Germinal center (tissue), 1 donor: Measurements from ENCODE around the gene ME3.

ENCODE experiments used
- DNase-seq: peaks from one replicate; pipeline ENCODE4 v3.0.0; 2012; ENCODE audit warnings: mixed read lengths, low spot score

ME3 gene

DNA sequence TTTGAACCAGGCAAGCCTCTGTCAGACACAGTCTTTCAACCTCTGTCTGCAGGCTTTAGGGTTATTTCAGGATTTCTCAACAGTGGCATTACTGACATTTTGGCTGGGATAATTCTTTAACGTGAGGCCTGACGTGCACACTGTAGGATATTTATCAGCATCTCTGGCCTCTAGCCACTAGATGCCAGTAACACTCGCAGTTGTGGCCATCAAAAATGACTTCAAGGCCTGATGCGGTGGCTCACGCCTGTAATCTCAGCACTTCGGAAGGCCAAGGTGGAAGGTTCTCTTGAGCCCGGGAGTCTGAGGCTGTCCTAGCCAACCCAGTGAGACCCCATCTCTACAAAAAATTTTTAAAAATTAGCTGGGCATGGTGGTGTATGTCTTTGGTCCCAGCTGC lies 184.7 kb downstream of the ME3 start:
- no peak for DNase-seq

DNA sequence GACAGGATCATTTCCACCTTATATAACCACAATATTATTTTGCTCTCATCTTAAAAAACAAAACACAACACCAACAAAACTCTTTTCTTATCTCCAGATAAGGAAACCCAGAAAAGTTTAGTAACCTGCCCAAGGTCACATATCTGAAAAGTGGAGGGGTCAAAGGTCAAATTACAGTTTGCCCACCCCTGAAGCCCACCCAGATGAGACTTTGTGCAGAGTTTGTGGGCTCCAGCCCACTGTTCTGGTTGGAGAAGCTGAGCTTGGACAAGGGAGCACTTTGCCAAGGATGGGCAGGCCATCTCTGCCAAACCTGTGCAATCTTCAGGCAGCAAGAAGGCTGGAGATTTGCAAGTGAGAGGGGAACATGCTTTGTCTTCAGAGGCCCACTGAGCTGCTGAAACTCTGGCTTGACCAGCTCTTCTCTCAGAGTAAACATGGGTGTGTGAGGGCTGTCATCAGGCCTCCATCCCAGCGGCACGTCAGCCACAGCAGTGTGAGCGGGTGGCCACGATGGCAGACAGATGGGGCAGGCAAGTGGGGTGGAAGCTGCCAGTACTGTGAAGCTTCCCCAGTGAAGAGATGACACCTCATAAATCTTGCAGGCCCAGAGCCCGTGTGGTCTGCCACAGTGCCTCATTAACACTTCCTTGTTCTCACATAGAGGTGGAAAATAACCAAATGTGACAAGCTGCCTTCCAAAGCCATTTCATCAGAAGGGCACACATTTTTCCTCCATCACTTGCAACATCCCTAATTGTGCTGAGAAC lies 186.0 kb downstream of the ME3 start:
- no peak for DNase-seq

DNA sequence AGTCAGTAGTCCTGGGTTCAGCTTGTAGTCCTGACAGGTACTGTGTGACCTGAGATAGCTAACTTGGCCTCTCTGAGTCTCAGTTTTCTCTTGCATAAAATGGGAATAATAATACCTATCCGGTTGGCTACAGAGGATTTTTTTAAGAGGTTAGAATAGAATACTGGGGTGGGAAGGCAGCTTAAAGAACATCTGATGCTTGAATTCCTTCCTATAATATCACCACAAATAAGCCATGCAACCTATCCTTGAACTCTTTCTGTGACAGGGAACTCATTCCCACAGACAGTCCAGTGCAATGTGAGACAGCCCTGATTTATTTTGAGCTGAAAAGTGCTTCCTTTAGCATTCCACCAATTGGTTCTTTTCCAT lies 187.6 kb downstream of the ME3 start:
- DNase-seq: no peak

DNA sequence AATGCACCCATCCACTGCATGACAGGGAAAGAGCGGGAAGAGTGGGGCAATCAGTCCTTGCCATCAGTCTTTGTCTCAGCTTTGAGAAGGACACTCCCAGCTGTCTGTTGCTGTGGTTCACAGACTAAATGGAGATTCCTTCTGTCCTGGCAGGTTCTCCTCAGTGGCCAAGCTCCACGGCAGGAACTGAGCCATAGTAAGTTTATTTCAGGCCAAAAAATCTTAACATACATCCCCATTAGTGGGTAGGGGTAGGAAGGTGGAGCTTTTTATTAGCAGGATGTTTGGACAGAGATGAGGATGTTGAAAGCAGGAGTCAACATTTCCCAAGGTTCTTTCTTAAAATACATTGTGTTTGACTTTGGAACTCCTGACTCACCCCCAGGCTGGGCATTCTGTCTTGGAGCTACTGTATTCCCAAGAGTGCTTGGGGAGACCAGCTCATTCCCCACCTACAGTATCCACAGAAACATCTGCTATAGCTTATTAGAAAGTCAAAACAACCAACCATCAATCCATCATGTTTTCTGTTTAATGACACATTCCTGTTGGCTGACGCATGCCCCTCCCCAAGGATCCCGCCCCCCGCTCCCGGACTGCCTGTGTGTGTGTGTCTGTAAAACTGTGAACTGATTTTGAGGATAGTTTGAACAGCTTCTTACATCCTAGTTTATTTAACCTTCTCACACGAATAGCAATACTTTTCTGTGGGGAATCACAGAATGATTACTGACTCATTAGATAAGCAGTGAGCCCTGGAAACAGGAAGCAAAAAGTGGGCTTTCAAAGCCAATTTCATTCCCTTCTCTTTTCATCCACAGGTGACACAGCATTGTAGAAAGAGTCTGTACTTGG lies 188.2 kb downstream of the ME3 start:
- DNase-seq: no peak

DNA sequence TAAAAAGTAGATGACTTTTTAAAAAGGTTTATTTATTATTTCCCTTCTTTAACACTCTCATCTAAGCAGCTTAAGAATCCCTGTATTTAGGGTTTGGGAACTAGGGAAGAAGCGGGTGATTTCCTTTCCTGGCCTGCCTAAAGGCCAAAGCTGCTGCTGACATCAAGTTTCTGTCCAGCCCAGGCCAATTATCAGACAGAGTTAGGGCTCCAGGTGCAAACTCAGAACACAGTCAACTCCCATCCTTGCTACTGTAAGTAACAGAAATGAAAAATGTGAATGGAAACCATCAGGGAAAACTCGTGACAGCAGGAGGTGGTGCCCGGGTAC lies 188.8 kb downstream of the ME3 start:
- no peak for DNase-seq

DNA sequence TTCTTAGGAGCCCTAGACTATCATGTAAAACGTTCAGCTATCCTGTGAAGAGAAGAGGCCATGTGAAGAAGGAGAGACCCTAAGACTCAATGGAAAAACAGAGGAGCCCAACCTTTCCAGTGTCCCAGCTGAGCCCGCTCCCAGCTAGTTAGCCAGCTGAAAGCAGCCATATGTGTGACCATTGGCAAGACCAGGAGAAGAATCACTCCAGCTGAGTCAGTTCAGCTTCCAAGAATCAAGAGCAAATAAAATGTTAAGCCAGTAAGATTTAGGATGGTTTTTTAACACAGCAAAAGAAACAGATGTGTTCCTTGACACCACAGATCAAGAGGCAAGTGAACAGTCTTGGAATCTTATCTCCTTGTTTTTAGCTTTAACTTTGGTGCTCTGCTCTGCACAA lies 189.7 kb downstream of the ME3 start:
- DNase-seq: no peak

DNA sequence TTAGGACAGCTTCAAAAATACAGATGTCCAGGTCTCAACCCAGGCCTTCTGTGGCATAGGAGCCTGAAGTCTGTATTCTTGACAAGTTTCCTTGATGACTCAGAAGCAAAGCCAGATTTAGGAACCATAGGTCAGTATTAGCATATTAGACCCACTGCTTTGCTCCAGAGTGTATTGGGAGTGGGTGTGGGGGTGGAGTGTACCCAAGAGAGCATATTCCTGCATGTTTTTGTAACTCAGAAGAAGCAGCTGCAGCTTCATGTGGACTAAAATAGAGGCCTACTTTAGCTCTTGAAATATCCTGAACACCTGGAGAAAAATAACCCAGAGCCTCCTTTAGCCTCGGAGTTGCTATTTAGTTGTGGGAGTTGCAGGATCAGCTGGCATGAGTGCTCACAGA lies 191.0 kb downstream of the ME3 start:
- no peak for DNase-seq

DNA sequence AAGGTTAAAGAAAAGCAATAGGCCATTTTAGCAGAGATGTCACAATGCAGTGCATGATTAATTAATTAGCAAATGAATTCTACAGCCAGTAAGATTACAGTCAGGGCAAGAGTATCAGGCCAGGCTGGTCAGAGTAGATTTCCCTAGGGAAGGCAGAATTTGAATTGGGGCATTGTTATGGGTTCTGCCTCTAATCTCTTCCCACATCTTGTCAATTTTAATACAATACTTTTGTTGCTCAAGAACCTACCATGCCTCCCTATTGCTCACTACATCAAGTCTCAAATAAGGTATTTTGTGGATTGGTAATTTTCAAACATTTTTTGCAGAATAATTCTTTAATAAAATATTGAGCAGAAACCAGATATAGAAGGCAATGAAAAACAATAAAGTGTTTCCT lies 194.1 kb downstream of the ME3 start:
- no peak for DNase-seq

DNA sequence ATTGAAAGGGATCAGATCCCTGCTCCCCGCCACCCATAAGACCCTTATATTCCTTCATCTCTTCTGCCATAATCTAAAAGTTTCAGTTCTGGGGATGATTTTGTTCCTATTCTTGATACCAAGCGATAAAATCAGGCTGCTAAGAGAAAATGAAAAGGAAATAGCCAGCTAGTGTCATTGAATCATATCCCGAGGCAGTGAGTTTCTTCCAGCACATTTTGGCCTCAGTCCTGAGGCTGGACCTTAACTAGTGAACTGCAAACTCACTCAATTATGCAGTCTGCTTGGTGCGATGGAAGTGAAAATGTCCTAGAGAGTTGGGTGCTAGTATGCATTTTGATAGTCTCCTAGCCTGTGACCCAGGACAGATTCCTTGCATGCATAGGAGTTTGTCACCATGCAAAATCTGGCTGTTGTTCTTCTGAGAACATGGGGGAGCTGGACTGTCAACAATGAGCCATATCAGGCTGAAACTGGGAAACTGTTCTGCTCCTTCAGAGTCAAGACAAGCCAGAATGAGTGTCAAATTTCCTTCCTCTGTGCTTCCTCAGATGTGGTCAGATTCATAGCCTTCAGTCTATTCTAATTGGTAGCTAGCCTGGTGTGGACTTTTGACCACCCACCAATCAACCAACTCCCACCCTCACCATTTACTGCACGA lies 194.8 kb downstream of the ME3 start:
- no peak for DNase-seq

DNA sequence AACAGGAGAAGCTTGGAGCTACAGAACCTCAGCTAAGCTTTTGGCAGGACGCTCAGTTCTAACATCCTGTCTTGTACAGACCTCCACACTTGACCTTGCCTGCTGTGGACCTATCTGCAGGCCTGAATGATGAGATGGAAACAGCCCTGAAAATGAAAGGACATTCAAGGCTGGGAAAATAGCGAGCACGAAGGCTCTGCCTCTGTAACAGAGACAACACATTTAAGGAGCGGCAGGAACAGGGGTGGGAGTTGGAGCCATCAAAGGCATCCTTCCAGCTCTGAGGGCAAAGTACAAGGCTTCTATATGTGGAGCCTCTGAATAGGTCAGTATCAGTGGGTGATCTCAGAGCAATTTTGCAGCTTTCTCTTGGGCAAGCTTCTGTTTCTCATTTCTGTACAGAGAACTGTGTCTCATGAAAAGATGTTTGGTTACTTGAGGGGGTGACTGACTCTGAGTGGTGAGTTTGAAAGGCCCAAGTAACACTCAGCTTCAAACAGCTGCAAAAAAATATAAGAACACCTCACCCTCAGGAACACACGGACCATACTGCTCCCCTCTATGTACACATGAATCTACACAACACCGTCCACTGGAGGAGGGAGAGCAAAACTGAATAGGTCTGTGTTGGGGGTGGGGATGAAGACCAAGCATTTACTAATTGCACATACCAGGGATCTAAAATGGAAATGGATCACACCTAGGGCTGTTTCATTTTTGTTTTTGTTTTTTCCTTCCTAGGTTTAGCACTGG lies 196.1 kb downstream of the ME3 start:
- no peak for DNase-seq

DNA sequence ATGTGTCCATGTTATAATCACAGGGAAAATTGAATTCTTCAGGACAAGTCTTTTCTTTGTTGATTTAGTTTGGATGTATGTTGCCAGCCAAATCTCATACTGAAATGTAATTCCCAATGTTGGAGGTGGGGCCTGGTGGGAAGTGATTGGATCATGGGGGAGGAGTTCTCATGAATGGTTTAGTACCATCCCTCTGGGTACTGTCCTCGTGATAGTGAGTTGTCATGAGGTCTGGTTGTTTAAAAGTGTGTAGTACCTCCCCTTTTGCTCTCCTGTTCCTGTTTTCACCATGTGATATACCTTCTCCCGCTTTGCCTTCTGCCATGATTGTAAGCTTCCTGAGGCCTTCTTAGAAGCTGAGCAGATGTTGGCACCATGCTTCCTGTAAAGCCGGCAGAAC lies 197.4 kb downstream of the ME3 start:
- no peak for DNase-seq

DNA sequence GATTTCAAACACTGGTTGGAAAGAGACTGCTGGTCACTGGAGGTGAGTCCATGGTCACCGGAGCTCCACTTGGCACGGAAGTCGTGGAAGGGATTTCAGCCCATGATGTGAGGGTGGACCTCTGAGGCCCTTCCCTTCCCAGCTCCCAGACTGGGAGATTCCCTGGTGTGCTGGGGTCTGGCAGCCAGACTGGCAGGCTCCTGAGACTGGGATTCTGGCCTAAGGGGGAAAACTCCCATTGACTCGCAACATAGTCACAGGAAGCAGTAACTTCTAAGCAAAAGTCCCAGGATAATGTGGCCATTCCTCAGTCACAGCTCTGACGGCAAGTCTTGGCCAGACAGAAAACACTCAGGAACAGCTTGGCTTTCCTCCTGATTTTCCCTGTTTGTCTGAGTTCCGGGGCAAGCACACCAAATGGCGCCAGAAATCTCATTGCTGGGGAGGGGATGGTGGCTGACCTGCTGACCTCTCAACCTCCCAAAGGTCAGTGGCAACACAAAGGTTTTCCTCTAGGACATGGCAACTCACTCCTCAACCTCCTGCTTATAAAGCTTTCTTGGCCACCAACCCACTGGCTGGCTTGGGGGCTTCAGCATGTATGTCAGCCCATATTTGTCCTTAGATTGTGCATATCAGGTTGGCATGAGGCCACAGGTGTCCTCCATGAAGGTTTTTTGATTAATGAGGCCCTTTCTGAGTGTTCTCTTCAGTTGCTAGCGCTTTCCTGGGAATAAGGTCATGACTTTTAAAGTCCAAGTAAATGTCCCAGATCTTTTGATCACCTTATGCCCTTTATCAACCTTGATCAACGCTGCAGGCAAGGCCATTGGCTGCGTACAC lies 198.2 kb downstream of the ME3 start:
- no peak for DNase-seq

DNA sequence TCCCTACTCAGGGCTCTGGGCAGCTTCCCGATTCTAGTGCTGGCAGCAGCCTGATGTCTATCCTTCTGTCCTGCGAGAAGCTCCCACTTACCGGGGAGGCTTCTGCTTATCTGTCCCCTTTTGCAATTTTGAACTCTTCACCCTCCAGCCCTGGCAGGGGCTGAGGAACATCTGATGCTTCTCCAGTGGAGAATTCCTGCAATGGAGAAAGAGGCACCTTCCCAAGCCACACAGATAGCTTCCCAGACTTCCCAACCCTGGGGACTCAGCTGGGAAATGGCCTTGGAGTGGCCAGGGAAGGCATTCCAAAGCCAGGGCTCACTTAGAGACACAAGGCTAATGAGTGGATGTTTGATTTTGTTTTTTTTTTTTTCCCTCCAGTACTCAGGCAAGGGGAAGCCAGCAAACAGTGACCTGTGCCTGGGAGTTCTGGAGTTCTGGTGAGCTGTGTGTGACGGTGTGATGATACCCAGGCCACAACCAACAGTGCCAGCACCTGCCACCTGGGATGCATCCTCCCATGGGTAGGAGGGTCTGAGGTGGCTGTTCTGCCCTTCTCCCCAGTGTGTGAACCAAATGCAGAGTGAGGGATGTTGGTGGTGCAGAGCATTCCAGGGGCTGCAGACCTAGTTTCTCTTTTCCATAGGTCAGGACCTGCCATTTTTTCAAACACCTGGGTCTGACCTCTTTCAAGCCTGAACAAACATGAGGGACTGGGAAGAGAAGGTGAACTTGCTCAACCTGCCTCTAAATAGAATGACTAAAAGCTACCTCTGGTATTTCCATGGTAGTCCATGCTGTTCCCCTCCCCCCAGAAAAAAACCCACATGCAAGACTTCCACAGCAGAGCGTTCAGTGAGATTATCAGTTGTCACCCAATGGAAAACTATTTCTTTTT lies 202.7 kb downstream of the ME3 start:
- no peak for DNase-seq

DNA sequence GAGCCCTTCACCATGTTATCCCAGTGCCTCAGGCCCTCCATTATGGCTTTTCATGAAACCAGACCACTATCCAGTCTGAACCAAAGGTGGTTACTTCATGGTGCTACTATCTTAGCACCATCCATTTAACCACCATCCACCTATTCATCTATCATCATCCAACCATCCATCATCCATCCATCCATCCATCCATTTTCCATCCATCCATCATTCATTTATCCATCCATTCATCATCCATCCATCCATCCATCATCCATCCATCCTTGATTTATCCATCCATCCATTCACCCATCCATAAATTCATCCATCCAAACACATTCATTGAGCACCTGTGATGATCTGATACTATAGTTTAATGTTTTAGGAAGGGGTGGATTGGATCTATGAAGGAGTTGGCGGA lies 204.2 kb downstream of the ME3 start:
- no peak for DNase-seq

DNA sequence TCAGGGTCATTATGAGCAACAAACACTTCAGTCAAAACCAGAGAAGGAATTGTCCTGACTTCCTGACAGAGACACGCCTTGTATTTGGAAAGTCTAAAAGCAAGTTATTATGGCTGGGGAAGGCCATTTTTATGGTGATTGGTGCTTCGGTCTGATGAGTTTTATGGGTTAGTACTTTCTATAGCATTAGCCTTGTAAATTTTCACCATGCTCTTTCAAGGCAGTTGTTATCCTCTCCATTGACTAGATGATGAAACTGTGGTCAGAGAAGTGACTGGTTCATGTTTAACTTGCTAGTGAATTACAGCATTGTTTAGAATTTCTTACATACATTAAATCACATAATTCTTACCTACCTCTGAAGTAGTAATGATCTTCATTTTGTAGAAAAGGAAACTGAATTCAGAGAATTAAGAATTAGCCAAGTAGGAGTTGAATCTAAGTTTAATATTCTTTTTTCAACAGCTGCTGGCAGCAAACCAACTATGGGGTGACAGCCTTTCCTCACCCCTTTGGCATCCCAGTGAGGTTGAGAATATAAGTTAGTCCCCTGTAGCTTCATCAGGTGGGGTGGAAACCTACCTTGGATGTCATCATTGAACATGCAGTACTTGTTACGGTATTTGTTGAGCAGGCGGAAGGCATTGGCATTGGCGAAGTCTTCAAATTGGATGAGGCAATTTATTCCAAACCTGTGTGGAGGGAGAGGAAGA lies 207.8 kb downstream of the ME3 start:
- DNase-seq: no peak

DNA sequence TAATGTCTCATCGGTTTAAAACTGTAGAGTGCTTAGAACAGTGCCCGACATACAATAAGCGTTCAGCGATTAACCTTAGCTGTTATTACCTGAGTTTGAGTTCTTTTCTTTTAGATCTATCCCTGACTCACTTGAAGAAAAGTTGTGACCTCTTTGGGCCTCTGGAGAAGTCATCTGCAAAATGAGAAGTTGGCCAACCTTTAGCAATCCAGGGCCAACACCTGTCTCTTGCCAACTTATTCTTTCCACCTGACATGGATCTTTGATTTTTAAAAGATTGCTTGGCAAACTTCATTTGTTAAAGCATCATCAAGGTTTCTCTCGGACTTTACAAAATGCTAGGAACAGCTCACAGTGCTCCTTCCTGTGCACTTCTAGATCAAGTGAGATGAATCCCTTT lies 208.5 kb downstream of the ME3 start:
- no peak for DNase-seq

DNA sequence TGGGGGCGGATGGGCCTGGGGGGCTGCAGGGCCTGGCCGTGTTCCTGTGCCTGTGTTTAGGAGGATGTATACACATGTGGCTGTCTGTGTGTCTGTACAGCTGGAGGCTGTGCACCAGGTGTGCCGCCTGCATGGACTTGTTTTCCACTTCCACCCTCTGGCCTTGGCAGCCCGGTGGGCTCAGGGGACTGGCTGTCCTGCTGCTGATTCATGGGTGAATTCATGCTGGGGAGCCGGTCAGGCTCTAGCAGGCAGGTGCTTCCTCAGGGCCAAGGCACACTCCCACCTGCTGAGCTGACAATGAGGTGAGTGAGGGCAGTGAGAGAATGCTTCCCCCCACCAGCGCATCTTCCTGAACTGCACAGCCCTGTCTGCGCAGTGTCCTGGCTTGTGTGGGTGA lies 209.3 kb downstream of the ME3 start:
- DNase-seq: no peak

DNA sequence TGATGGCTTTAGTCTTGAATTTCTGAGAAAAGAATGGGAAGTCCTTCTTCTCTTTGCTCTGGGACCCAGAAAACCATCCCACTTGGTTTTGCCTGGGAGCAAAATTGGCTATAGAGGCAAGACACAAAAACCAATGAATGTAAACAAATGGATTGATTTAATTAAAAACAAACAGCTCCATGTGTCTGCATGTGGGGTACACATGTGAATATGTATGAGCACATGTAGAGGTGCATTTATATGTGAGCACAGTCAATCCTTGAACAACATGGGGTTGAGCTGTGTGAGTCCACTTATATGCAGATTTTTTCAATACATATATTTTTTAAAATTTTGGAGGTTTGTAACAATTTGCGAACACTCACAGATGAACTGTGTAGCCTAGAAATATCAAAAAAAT lies 210.5 kb downstream of the ME3 start:
- DNase-seq: no peak

DNA sequence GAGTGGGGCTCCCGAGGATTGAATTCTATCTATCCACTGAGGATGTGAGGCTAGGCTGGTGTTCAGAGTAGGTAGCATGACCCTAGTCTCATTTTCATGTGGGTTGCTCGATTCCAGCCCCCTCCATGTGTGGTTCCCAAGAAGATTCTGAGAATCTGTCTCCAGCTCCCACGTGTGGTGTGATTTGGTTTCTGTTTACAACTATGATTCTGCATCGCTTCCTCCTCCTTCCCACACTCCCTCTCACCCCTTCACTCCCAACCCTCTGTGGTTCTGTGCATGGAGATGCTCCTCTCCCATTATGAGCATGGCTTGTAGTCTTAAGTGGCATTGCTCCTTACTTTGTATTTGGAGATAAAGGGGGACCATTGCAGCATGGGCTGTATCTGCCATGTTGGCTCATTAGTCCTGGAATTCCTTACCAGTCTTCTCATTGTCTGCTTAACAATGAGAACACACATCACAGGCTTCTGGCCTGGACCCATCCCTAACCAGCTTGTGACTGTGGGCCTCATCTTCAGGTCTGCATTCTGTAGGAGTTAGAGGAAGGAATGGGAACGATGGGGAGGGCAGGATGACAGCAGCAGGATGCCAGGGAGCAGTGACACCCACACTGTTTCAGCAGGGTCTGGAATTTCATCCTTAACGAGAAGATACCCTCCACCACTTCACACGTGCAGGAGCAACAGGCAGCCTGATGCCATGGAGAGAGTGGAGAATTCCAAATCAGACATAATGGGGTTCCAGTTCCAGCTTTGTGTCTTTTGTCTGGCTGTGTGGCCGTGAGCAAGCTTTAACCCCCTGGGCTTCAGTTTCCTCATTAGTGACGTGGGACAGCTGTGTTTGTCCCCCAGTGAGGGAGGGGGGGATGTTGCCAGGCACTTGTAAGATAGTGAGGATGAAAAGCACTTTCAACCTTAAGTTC lies 211.7 kb downstream of the ME3 start:
- DNase-seq: no peak
